K562 (cell line): ENCODE measurements around the gene TIMP2. TPM values are rescaled to one million over a fixed set of nuclear protein-coding genes. Genes with fewer than 3 reads are reported as not detected.

Experiments
- ATAC-seq: fragments of 200-7000 bp; cut with Tn5 transposase; 3 replicates; pipeline ENCODE4 v1.9.1; 2020; ENCODE audit warnings: moderate library complexity
- BruUV-seq: library from RNA; stranded (reverse); fragments of 400-500 nt; replicated peaks from 2 replicates; lab custom pipeline; 2021; lab: Mats Ljungman, UMichigan
- CTCF ChIA-PET: fragments of 300-600 bp; formaldehyde crosslinking; extraction: SDS; loops from one replicate; lab custom pipeline; 2021; ENCODE audit warnings: low intra/inter-chr PET ratio; lab: Yijun Ruan, JAX
- POLR2A ChIA-PET: fragments of 300-600, 350-650 bp; sonication (Branson Sonifier 250); formaldehyde crosslinking; extraction: SDS; loops from one replicate; lab custom pipeline; 2021; ENCODE audit warnings: antibody characterized with exemption, inconsistent platforms; lab: Yijun Ruan, JAX
- DNase-seq, 4 experiments: peaks; one replicate each; pipeline versions ENCODE4 v3.0.0 to v3.0.0-alpha.2; 2011 to 2018; ENCODE audit warnings: low spot score in 3 of 4, mixed read lengths in 3 of 4; ENCODE audit errors: extremely low read depth in 1 of 4
- FAIRE-seq: peaks from 2 replicates; lab custom pipeline; 2011; peaks lifted over from hg19 to GRCh38; lab: Jason Lieb, UNC
- H2AFZ ChIP-seq: 2 replicates; pipeline ENCODE4 v1.6.0; 2011; ENCODE audit warnings: low read depth, low read length, control low read depth, inconsistent platforms
- H3K27ac ChIP-seq: fragments of 200-600 bp; 3 replicates; pipeline ENCODE4 v1.8.0; 2011; ENCODE audit warnings: low read depth, mild to moderate bottlenecking, control low read depth, inconsistent platforms, low read length, moderate library complexity, mixed read lengths; ENCODE audit errors: extremely low read depth
- H3K27me3 ChIP-seq, 2 experiments: fragments of 300-600 bp in 1 of 2; 2 replicates in 1 of 2; 3 replicates in 1 of 2; pipeline versions ENCODE4 v1.6.0 to v1.8.0; 2011; ENCODE audit warnings: inconsistent platforms in 2 of 2, low read length in 2 of 2, mild to moderate bottlenecking in 1 of 2, mixed read lengths in 1 of 2, moderate library complexity in 1 of 2; ENCODE audit not compliant: control insufficient read depth in 2 of 2, insufficient read depth in 2 of 2
- H3K36me3 ChIP-seq: fragments of 300-600 bp; 3 replicates; pipeline ENCODE4 v1.8.0; 2011; ENCODE audit warnings: mild to moderate bottlenecking, low read length, inconsistent platforms; ENCODE audit not compliant: control insufficient read depth, insufficient read depth
- H3K4me1 ChIP-seq, 2 experiments: fragments of 200-600 bp in 1 of 2; replicated peaks in 1 of 2; 2 replicates in 1 of 2; 3 replicates in 1 of 2; pipeline versions ENCODE4 v1.5.1 to v1.8.0; 2011; ENCODE audit warnings: inconsistent platforms in 2 of 2, low read length in 2 of 2, mild to moderate bottlenecking in 1 of 2, mixed read lengths in 1 of 2, moderate library complexity in 1 of 2; ENCODE audit not compliant: control insufficient read depth in 2 of 2, insufficient read depth in 2 of 2
- H3K4me2 ChIP-seq: 2 replicates; pipeline ENCODE4 v1.6.1; 2011; ENCODE audit warnings: low read length, control low read depth, inconsistent platforms, mixed read lengths; ENCODE audit not compliant: insufficient read depth
- H3K4me3 ChIP-seq: fragments of 200-600 bp; sonication (generic), shearing (Covaris generic); 2 replicates; pipeline ENCODE4 v1.5.1; 2016; ENCODE audit warnings: control low read depth, inconsistent platforms
- H3K79me2 ChIP-seq: fragments of 200-600 bp; 3 replicates; pipeline ENCODE4 v1.8.0; 2011; ENCODE audit warnings: low read length, inconsistent platforms; ENCODE audit not compliant: control insufficient read depth, insufficient read depth
- H3K9ac ChIP-seq, 2 experiments: 2 replicates each; pipeline versions ENCODE4 v1.6.0 to v1.6.1; 2011; ENCODE audit warnings: low read depth in 2 of 2, low read length in 2 of 2, control low read depth in 1 of 2, inconsistent platforms in 1 of 2, mild to moderate bottlenecking in 1 of 2, mixed read lengths in 1 of 2; ENCODE audit not compliant: insufficient read depth in 1 of 2
- H3K9me1 ChIP-seq: one replicate; pipeline ENCODE4 v1.6.0; 2011; ENCODE audit warnings: inconsistent platforms, mild to moderate bottlenecking, low read length, moderate library complexity; ENCODE audit not compliant: control insufficient read depth, insufficient read depth
- H3K9me3 ChIP-seq: replicated peaks from 2 replicates; pipeline ENCODE4 v1.5.1; 2011; ENCODE audit warnings: low read depth, low read length, inconsistent platforms; ENCODE audit not compliant: control insufficient read depth, insufficient read depth
- H4K20me1 ChIP-seq: replicated peaks from 2 replicates; pipeline ENCODE4 v1.6.1; 2011; ENCODE audit warnings: low read length, inconsistent platforms, mixed read lengths; ENCODE audit not compliant: control insufficient read depth, insufficient read depth
- FOSL1 ChIP-seq: fragments of 200-800 bp; sonication (Bioruptor generic); conservative IDR thresholded peaks from 2 replicates; pipeline ENCODE4 v1.6.1; 2016; ENCODE audit warnings: missing genetic modification characterization, missing compliant biosample characterization
- FOXA3 ChIP-seq, 2 experiments: fragments of 450-650 bp in 1 of 2; sonication (generic) in 1 of 2; formaldehyde crosslinking; IDR thresholded peaks in 1 of 2; conservative IDR thresholded peaks in 1 of 2; 2 replicates each; pipeline versions ENCODE4 v1.4.0 to v1.8.0; 2020 to 2022; ENCODE audit warnings: mild to moderate bottlenecking in 2 of 2, missing genetic modification reagents in 1 of 2
- MAFF ChIP-seq: IDR thresholded peaks from 2 replicates; pipeline ENCODE4 v1.6.1; 2012; ENCODE audit warnings: low read length, improper control_type of control experiment
- NR1H2 ChIP-seq: sonication (generic); formaldehyde crosslinking; IDR thresholded peaks from 2 replicates; pipeline ENCODE4 v1.4.0; 2020; ENCODE audit warnings: mild to moderate bottlenecking, missing genetic modification reagents
- RBM34 ChIP-seq: fragments of 200-400 bp; formaldehyde crosslinking; IDR thresholded peaks from 2 replicates; pipeline ENCODE4 v1.6.1; 2018; ENCODE audit warnings: low read length, borderline replicate concordance; ENCODE audit not compliant: insufficient read depth
- RHOXF2B ChIP-seq: fragments of 250-450 bp; sonication (Bioruptor Pico); conservative IDR thresholded peaks from 2 replicates; pipeline ENCODE4 v1.5.1; 2021
- ZNF24 ChIP-seq: fragments of 450-650 bp; IDR thresholded peaks from 2 replicates; pipeline ENCODE4 v1.6.1; 2016
- ZNF318 ChIP-seq, 2 experiments: fragments of 450-650 bp; IDR thresholded peaks; 2 replicates each; pipeline ENCODE4 v1.6.1; 2016; ENCODE audit warnings: mild to moderate bottlenecking in 2 of 2, borderline replicate concordance in 1 of 2, low read depth in 1 of 2, moderate library complexity in 1 of 2
- WGBS: fragments of 100-300 bp; shearing (Covaris generic); methylation state at CpG from one replicate; pipeline ENCODE4 v1.1.6; 2016; ENCODE audit warnings: low coverage, mixed read lengths; ENCODE audit not compliant: insufficient coverage; ENCODE audit errors: missing lambda C conversion rate; 5-methylcytosine and 5-hydroxymethylcytosine counted together
- in situ Hi-C: fragments of 300-500 bp; cut with MboI; formaldehyde crosslinking; loops from 4 replicates; pipeline ENCODE4 v1.15.0; 2018; ENCODE audit warnings: inconsistent platforms, mixed read lengths
- intact Hi-C: fragments of 100-400 bp; cut with micrococcal nuclease; formaldehyde crosslinking; loops from 2 replicates; pipeline ENCODE4 v1.14.2; 2022
- polyA plus RNA-seq, 8 experiments: library from polyadenylated mRNA; depleted of rRNA in 4 of 8; stranded (reverse) in 5 of 8; unstranded in 3 of 8; fragments of >200 nt; fragmentation: Nextera tagmentation in 2 of 8; fragmentation: Illumina TruSeq in 1 of 8; extraction: Ambion mirVana in 2 of 8; extraction: Trizol in 1 of 8; gene quantifications; 2 replicates each; pipeline versions ENCODE4 v1.2.1 to v1.2.3, GENCODE V29; 2011 to 2014; ENCODE audit warnings: inconsistent platforms in 1 of 8, missing spikeins in 1 of 8
- total RNA-seq, 7 experiments: library from RNA; depleted of rRNA in 6 of 7; stranded (reverse); fragments of >200 nt in 6 of 7; fragmentation: Illumina TruSeq in 2 of 7; extraction: Trizol in 2 of 7; gene quantifications; 2 replicates each; pipeline versions ENCODE4 v1.2.1 to v1.2.3, GENCODE V29; 2011 to 2021; ENCODE audit warnings: low replicate concordance in 1 of 7
- TF ChIP-seq, protein P1 (sequence below): fragments of 450-650 bp; IDR thresholded peaks from 2 replicates; pipeline ENCODE4 v1.7.1; 2018; ENCODE audit warnings: mild to moderate bottlenecking, low read depth; ENCODE audit not compliant: partially characterized antibody

The TIMP2 gene
- total and polyA plus RNA-seq, 9 of the 15 experiments (the other 6 are each of a cell fraction or from before 2014, with no cell fraction given), result 0.55 TPM; not detected in 8

- no peaks in the 10 kb centered on the region for H3K36me3 ChIP-seq
- H3K9me3 ChIP-seq, result no peaks in the 10 kb centered on the region
- H3K4me3 ChIP-seq, result no peak overlapping the region
- H4K20me1 ChIP-seq, result peaks cover 10% of the 10 kb centered on the region
- ATAC-seq (no peak), FAIRE-seq (no peak), DNase-seq (no peak)
- in situ Hi-C loops, result no loop called here
- peaks cover 64 to 90% of the 10 kb centered on the region in 2 experiments for H3K27me3 ChIP-seq
- peaks cover 2% of the 10 kb centered on the region for H3K9me1 ChIP-seq
- intact Hi-C loops, result no loop called here
- CTCF ChIA-PET, result no interaction called here
- H3K9ac ChIP-seq, result no peak overlapping the region
- BruUV-seq, result no TSS peak
- no peak overlapping the region for H3K4me2 ChIP-seq
- no peaks in the 10 kb centered on the region for H3K79me2 ChIP-seq
- H3K27ac ChIP-seq, result no peak overlapping the region
- H3K4me1 ChIP-seq, result peaks cover 0 to 14% of the 10 kb centered on the region in 2 experiments; a peak in 2 of 5 replicates
- WGBS, result 2% methylated on average over 18 of the region's 18 CpGs
- H2AFZ ChIP-seq, result no peak overlapping the region
- POLR2A ChIA-PET, result interaction anchor here (0.7 to 1.8 kb wide), 2 partner anchors 9 to 97 kb away, joined by 3 to 6 read pairs; no protein-coding TSS in a partner anchor
- TF ChIP-seq RHOXF2B (CRISPR knock-in tag) (no peak), RBM34 (no peak), ZNF24 (no peak), NR1H2 (no peak), ZNF318 (IDR thresholded peaks at IDR 0.05; ENCODE audit: borderline replicate concordance in 1 of 2, low read depth in 1 of 2) (no peak), MAFF (no peak), FOXA3 (CRISPR knock-in tag; conservative IDR thresholded peaks at IDR 0.05 in 1 of 2, IDR thresholded peaks at IDR 0.05 in 1 of 2) (no peak), FOSL1 (no peak)
- TF ChIP-seq, protein P1, sequence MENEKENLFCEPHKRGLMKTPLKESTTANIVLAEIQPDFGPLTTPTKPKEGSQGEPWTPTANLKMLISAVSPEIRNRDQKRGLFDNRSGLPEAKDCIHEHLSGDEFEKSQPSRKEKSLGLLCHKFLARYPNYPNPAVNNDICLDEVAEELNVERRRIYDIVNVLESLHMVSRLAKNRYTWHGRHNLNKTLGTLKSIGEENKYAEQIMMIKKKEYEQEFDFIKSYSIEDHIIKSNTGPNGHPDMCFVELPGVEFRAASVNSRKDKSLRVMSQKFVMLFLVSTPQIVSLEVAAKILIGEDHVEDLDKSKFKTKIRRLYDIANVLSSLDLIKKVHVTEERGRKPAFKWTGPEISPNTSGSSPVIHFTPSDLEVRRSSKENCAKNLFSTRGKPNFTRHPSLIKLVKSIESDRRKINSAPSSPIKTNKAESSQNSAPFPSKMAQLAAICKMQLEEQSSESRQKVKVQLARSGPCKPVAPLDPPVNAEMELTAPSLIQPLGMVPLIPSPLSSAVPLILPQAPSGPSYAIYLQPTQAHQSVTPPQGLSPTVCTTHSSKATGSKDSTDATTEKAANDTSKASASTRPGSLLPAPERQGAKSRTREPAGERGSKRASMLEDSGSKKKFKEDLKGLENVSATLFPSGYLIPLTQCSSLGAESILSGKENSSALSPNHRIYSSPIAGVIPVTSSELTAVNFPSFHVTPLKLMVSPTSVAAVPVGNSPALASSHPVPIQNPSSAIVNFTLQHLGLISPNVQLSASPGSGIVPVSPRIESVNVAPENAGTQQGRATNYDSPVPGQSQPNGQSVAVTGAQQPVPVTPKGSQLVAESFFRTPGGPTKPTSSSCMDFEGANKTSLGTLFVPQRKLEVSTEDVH, result no peak
Measured at GRCh38 chr17:78899361-78900260, 25.6 kb downstream of the TIMP2 start.
